NCI-H2227 treated with DMSO at 0.1 percent for 48 hours (cell line): ENCODE data around the gene ITGAE.
"Not testable (repeated sequence)": the region's sequence is repeated elsewhere in the genome, so short reads cannot be mapped to it uniquely, and the experiment has no call there.

Experiments
- DNase-seq: peaks from one replicate; lab custom pipeline; 2025; lab: John Stamatoyannopoulos, UW

Gene ITGAE

GRCh38 chr17:3800362-3801271 is at the start of gene ITGAE:
ITGAE (minus strand) TSS chr17:3801188; CDS start chr17:3801144, 44 bp downstream.
- no peak for DNase-seq

GRCh38 chr17:3848229-3848835 is 47.3 kb upstream of the ITGAE start:
- no peak for DNase-seq

- DNase-seq, result no peak
Measured at GRCh38 chr17:3847165-3847670, 46.2 kb upstream of the ITGAE start.

GRCh38 chr17:3846437-3847164 is 45.6 kb upstream of the ITGAE start:
- DNase-seq, result no peak

- peak; percentile 69 for DNase-seq
Measured at GRCh38 chr17:3845621-3846436, 44.8 kb upstream of the ITGAE start, which contains the start of gene NCBP3. NCBP3 (minus strand) TSS chr17:3846246; CDS start chr17:3846223, 23 bp downstream.

GRCh38 chr17:3845291-3845620 is 44.3 kb upstream of the ITGAE start:
- no peak for DNase-seq

GRCh38 chr17:3844556-3844955 is 43.6 kb upstream of the ITGAE start:
- not testable (repeated sequence) for DNase-seq

GRCh38 chr17:3843935-3844516 is 43.0 kb upstream of the ITGAE start:
- DNase-seq, result no peak

GRCh38 chr17:3838206-3838605 is 37.2 kb upstream of the ITGAE start:
- DNase-seq, result no peak

GRCh38 chr17:3836551-3836950 is 35.6 kb upstream of the ITGAE start:
- no peak for DNase-seq

GRCh38 chr17:3835410-3836229 is 34.6 kb upstream of the ITGAE start:
- DNase-seq, result no peak

- DNase-seq, result no peak
Measured at GRCh38 chr17:3834811-3835210, 33.8 kb upstream of the ITGAE start.

GRCh38 chr17:3828852-3829232 is 27.9 kb upstream of the ITGAE start:
- DNase-seq, result no peak

GRCh38 chr17:3828151-3828851 is 27.3 kb upstream of the ITGAE start:
- DNase-seq, result no peak

- DNase-seq, result peak; percentile 1
Measured at GRCh38 chr17:3827124-3827773, 26.3 kb upstream of the ITGAE start.

GRCh38 chr17:3826191-3826590 is 25.2 kb upstream of the ITGAE start:
- no peak for DNase-seq

GRCh38 chr17:3821101-3821500 is 20.1 kb upstream of the ITGAE start:
- DNase-seq, result no peak

- DNase-seq, result no peak
Measured at GRCh38 chr17:3818786-3819185, 17.8 kb upstream of the ITGAE start.
